ENCODE measurements around the gene LDLRAP1.

Gene LDLRAP1

GRCh38 chr1:25575191-25575590 is 31.8 kb downstream of the LDLRAP1 start:
- Histone ChIP-seq H3K9ac (ENCODE audit: low read length) (no peak overlapping the region), H3K79me2 (ENCODE audit: insufficient read depth, low read length) (no peaks in the 10 kb centered on the region), H3K4me2 (ENCODE audit: low read depth, low read length, poor library complexity, severe bottlenecking) (no peak overlapping the region), H3K27ac (ENCODE audit: low read depth, low read length) (no peak overlapping the region), H3K9me2 (replicated peaks; ENCODE audit: insufficient read depth, low read length) (no peaks in the 10 kb centered on the region), H2AFZ (ENCODE audit: low read depth, low read length, severe bottlenecking) (no peak overlapping the region), H3F3A (ENCODE audit: insufficient read depth) (no peaks in the 10 kb centered on the region), H3K9me3 (ENCODE audit: insufficient read depth, low read length) (no peaks in the 10 kb centered on the region), H4K20me1 (ENCODE audit: low read depth, low read length) (no peaks in the 10 kb centered on the region), H3K27me3 (ENCODE audit: low read length) (no peaks in the 10 kb centered on the region), H3K36me3 (ENCODE audit: low read length) (no peaks in the 10 kb centered on the region), H3K4me3 (ENCODE audit: insufficient read depth, low read length, poor library complexity, severe bottlenecking) (no peak overlapping the region)
- TF ChIP-seq EZH2phosphoT487 (conservative IDR thresholded peaks at IDR 0.05; ENCODE audit: low read length) (no peak), CTCF (IDR thresholded peaks at IDR 0.05; ENCODE audit: insufficient read depth, low read length, poor library complexity, severe bottlenecking) (no peak)

- Histone ChIP-seq H3F3A (ENCODE audit: insufficient read depth) (no peaks in the 10 kb centered on the region), H3K79me2 (ENCODE audit: insufficient read depth, low read length) (no peaks in the 10 kb centered on the region), H4K20me1 (ENCODE audit: low read depth, low read length) (no peaks in the 10 kb centered on the region), H2AFZ (ENCODE audit: low read depth, low read length, severe bottlenecking) (no peak overlapping the region), H3K27me3 (ENCODE audit: low read length) (no peaks in the 10 kb centered on the region), H3K36me3 (ENCODE audit: low read length) (no peaks in the 10 kb centered on the region), H3K4me2 (ENCODE audit: low read depth, low read length, poor library complexity, severe bottlenecking) (no peak overlapping the region), H3K27ac (ENCODE audit: low read depth, low read length) (no peak overlapping the region), H3K9me3 (ENCODE audit: insufficient read depth, low read length) (no peaks in the 10 kb centered on the region), H3K9me2 (replicated peaks; ENCODE audit: insufficient read depth, low read length) (no peaks in the 10 kb centered on the region), H3K9ac (ENCODE audit: low read length) (no peak overlapping the region), H3K4me3 (ENCODE audit: insufficient read depth, low read length, poor library complexity, severe bottlenecking) (no peak overlapping the region)
- TF ChIP-seq CTCF (IDR thresholded peaks at IDR 0.05; ENCODE audit: insufficient read depth, low read length, poor library complexity, severe bottlenecking): no peak
- no peak for TF ChIP-seq EZH2phosphoT487 (conservative IDR thresholded peaks at IDR 0.05; ENCODE audit: low read length)
Measured at GRCh38 chr1:25576459-25577133, 33.2 kb downstream of the LDLRAP1 start.

DNA sequence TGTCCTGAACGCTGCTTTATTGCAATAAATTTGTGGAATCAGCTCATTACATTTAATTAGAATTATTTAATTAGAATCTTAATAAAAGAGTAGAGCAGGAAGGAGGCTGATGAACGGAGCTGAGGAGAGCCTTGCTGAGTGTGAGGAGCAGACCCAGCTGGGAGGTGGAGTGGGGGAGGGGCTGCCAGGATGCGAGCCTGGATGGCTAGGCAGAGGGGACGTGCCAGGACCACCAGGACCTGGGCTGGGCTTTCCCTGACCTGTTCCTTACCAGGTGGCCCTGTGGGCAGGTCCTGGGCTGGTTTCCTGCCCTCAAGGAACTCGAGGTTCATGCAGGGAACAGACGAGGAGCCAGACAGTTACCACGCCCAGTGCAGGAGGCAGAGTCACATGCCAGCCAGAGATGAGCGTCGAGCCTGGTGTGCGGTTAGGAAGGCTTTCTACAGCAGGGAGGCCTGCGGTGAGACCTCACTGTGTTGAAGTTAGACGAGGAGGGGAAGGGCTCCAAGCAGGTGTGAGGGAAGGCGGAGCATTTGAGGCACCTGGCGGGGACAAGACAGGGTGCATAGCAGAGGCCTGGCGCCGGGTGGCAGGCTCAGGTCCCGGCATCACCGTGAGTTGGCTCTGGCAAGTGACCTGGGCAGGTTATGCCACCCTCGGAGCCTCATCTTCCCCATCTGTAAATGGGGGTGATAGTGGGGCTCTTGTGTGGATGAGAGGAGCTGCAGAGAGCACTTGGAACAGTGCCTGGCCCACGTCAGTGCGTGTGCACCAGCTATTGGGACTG is 33.9 kb downstream of the LDLRAP1 start:
- H3K79me2 ChIP-seq (ENCODE audit: insufficient read depth, low read length): no peaks in the 10 kb centered on the region
- no peak overlapping the region for H3K4me2 ChIP-seq (ENCODE audit: low read depth, low read length, poor library complexity, severe bottlenecking)
- no peaks in the 10 kb centered on the region for H3K9me3 ChIP-seq (ENCODE audit: insufficient read depth, low read length)
- no peak overlapping the region for H2AFZ ChIP-seq (ENCODE audit: low read depth, low read length, severe bottlenecking)
- H4K20me1 ChIP-seq (ENCODE audit: low read depth, low read length): no peaks in the 10 kb centered on the region
- no peaks in the 10 kb centered on the region for H3K9me2 ChIP-seq (replicated peaks; ENCODE audit: insufficient read depth, low read length)
- no peak overlapping the region for H3K9ac ChIP-seq (ENCODE audit: low read length)
- TF ChIP-seq CTCF (IDR thresholded peaks at IDR 0.05; ENCODE audit: insufficient read depth, low read length, poor library complexity, severe bottlenecking): no peak
- no peak for TF ChIP-seq EZH2phosphoT487 (conservative IDR thresholded peaks at IDR 0.05; ENCODE audit: low read length)
- H3K27me3 ChIP-seq (ENCODE audit: low read length): no peaks in the 10 kb centered on the region
- H3K4me3 ChIP-seq (ENCODE audit: insufficient read depth, low read length, poor library complexity, severe bottlenecking): no peak overlapping the region
- no peaks in the 10 kb centered on the region for H3K36me3 ChIP-seq (ENCODE audit: low read length)
- H3K27ac ChIP-seq (ENCODE audit: low read depth, low read length): no peak overlapping the region
- no peaks in the 10 kb centered on the region for H3F3A ChIP-seq (ENCODE audit: insufficient read depth)
